NCI-H2227 (cell line): ENCODE results near the gene PLSCR1.
"Not testable (repeated sequence)": the region's sequence is repeated elsewhere in the genome, so short reads cannot be mapped to it uniquely, and the experiment has no call there.

Experiments used
- DNase-seq: peaks from one replicate; lab custom pipeline; 2025; ENCODE audit not compliant: unreplicated experiment; lab: John Stamatoyannopoulos, UW

PLSCR1 gene

DNA sequence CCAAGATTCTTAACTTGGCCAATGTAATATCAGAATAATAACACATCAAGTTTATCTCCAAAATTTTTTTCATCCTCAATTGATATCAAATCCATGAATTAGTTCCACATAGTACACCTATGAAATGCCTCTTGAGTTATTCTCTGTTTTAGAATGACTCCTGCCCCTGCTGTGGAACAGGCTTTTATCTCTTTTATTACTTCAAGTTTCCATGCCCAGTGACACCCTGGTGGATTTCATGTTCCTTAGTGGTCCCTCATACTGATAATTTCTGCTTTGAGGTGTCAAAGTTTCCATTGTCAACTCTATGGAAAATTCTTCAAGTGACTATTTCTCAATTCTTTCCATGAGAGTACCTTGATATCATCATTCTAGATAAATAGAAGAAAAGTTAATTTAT, 24.6 kb downstream of the PLSCR1 start:
- DNase-seq, result no peak

DNA sequence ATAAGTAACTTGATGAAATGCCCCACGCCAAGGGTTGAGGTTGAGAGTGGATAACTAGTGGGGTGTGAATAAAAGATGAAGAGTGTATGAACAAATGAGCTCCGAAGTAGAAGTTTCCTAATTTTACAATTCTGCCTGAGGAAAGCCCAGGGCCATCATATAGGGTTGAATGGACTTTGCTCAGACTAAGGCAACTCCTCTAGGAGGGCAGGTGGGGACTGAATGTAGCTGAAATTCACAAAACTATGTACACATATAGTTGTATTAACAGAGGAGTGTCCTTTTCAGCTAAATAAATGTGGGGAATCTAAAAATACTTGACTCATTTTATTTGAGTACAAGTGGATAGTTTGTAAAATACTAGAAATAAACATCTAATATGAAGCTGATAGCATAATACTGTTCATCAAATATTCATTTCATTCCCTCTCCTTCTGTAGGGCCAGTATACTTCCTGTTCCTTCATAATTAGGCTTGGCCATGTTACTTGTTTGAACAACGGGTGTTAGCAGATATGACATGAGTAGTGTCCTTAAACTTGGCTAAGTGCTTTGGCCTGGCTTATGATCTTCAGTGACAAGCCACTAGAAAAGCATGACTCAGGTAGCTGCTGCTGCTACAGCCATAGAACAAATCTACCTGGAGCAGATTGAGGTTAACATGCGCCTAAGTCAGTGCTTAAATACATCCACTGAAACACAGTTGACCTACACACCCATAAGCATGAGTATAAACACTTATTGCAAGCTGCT, 26.5 kb downstream of the PLSCR1 start:
- DNase-seq, result no peak

DNA sequence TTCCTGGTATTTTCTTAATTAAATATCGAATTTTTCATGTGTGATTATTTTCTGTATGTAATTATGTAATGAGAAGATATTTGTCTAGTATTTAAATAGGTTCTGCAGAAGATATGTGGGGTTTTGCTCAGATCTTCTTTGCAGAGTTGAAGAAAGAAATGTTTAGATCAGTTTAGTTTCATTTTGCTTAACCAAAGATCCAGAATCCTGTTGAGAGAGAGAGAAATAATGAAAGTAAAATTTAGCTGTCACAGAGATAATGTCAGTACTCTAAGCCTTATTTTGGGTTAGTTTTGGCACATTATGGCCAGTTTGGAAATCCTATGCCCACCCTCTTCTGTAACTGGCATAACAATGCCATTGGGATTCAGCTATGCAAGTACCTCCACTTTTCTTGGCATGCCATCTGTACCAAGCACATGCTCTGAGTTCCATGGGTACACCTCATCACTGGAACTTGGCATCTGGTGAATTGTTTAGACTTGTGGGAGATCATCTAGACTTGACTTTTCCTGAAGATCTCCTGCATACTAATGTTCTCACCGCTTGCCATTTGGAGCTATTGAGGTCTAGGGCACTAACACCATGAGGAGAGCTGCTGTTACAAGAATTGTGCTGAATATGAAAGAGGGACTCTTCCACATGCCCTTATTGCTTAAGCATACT, 30.9 kb downstream of the PLSCR1 start:
- DNase-seq, result no peak

DNA sequence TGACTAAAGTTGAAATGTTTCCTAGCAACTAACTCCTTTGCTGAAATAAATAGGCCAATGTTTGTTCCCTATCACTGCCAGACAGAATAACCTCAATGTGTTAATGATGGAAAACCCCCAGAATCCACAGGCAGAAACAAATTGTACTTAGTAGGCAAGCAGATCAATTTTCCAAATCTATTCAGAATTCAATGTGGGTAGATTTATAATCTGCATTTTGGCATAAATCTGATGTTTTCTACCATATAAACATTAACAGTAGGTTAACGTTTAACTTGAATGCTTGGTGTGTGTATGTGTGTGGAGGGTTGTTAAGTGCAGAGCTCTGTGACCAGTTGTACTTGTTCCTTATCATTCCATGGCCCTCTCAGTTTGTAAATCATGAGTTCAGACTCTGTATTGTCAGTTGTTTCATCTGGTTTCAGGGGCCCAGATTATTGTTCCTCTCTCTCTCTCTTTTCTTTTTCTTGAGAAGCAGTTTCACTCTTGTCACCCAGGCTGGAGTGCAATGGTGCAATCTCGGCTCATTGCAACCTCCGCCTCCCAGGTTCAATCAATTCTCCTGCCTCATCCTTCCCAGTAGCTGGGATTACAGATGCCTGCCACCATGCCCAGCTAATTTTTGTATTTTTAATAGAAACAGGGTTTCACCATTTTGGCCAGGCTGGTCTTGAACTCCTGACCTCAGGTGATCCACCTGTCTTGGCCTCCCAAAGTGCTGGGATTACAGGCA, 32.8 kb downstream of the PLSCR1 start:
- no peak for DNase-seq

- no peak for DNase-seq
Observed at GRCh38 chr3:146507331-146508120, 36.9 kb downstream of the PLSCR1 start.

GRCh38 chr3:146505516-146505915, 38.9 kb downstream of the PLSCR1 start:
- no peak for DNase-seq

DNA sequence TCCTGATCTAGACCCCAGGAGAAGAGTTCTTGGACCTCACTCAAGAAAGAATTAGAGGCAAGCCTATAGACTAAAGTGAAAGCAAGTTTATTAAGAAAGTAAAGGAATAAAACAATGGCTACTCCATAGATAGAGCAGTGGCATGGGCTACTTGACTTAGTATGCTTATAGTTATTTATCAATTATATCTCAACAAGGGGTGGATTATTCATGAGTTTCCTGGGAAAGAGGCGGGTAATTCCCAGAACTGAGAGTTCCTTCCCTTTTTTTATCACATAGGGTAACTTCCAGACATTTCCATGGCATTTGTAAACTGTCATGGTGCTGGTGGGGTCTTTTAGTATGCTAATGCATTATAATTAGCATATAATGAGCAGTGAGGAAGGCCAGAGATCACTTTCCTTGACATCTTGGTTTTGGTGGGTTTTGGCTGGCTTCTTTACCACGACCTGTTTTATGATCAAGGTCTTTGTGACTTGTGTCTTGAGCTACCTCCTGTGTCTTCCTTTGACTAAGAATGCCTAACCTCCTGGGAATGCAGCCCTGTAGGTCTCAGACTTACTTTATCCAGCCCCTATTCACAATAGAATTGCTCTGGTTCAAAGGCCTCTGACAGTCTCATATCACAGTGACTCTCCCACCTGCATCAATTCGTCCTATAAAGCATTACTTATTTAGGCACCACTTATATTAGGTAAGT, 39.8 kb downstream of the PLSCR1 start:
- DNase-seq, result no peak

- peak; percentile 0 for DNase-seq
Observed at GRCh38 chr3:146503461-146504202, 40.8 kb downstream of the PLSCR1 start.

- DNase-seq, result no peak
Observed at GRCh38 chr3:146502887-146503460, 41.4 kb downstream of the PLSCR1 start.

DNA sequence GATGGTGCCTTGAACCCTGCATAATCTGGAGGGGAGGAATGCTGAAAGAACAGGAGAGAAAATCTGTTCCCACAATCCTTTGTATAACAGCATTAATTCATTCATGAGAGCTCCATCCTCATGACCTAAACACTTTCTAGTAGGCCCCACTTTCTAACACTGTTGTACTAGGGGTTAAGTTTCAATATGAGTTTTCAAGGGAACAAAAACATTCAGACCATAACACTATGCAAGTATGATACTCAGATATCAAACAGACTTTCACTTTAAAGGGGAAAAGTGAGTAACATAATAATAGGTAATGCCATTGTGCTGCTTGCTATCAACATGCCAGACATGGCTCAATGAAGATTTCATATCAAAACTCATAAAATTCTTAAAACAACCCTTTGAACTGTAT, 42.7 kb downstream of the PLSCR1 start:
- DNase-seq, result no peak

DNA sequence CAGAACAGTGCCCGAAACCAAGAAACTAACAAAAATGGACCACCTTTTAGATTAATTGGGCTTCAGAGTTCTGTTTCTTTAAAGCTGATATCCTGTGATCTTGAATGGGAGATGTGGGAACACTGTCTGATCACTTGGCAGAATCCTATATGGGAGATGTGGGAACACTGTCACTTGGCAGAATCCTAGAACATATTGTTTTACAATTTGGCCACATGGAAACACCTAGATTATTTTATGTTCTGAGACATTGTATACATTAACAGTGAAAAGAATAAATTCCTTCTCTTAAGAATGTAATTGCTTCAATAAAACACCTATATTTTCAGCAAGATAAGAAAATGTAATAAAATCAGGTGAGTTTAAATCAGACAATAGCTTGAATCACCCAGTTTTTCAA, 44.7 kb downstream of the PLSCR1 start:
- DNase-seq, result no peak

- no peak for DNase-seq
Observed at GRCh38 chr3:146498002-146498736, 46.2 kb downstream of the PLSCR1 start.

DNA sequence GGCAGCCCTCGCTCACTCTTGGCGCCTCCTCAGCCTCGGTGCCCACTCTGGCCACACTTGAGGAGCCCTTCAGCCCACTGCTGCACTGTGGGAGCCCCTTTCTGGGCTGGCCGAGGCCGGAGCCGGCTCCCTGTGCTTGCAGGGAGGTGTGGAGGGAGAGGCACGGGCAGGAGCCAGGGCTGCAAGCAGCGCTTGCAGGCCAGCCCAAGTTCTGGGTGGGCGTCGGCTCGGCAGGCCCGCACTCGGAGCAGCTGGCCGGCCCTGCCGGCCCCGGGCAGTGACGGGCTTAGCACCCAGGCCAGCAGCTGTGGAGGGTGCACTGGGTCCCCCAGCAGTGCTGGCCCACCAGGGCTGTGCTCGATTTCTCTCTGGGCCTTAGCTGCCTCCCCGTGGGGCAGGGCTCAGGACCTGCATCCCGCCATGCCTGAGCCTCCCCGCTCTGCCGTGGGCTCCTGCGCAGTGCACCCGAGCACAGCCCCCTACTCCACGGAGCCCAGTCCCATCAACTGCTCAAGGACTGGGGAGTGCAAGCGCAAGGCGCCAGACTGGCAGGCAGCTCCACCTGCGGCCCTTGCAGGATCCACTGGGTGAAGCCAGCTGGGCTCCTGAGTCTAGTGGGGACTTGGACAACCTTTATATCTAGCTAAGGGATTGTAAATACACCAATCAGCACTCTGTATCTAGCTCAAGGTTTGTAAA, 47.1 kb downstream of the PLSCR1 start:
- DNase-seq, result not testable (repeated sequence)

- no peak for DNase-seq
Observed at GRCh38 chr3:146496726-146497125, 47.7 kb downstream of the PLSCR1 start.

GRCh38 chr3:146496251-146496650, 48.2 kb downstream of the PLSCR1 start:
- DNase-seq, result no peak

- no peak for DNase-seq
Observed at GRCh38 chr3:146493761-146494160, 50.6 kb downstream of the PLSCR1 start.

- DNase-seq, result no peak
Observed at GRCh38 chr3:146493221-146493620, 51.2 kb downstream of the PLSCR1 start.

DNA sequence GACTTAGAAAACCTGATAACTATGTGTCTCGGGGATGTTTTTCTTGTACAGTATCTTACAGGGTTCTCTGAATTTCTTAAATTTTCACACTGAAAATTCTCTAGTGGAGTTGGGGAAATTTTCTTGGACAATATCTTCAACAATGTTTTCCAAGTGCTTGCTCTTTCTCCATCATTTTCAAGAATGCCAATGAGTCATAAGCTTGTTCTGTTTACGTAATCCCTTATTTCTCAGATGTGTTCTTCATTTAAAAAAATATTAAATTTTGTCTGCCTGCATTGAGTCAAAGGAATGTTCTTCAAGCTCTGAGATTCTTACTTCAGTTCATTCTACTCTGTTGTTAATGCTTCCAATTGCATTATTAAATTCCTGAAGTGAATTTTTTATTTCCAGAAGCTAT, 53.1 kb downstream of the PLSCR1 start:
- DNase-seq, result no peak
